DMS114 treated with DMSO at 0.1 percent for 48 hours (cell line): ENCODE measurements around the gene BPIFB1.

Experiments used
- DNase-seq: peaks from one replicate; lab custom pipeline; 2025; ENCODE audit not compliant: unreplicated experiment; lab: John Stamatoyannopoulos, UW

Gene BPIFB1

DNA sequence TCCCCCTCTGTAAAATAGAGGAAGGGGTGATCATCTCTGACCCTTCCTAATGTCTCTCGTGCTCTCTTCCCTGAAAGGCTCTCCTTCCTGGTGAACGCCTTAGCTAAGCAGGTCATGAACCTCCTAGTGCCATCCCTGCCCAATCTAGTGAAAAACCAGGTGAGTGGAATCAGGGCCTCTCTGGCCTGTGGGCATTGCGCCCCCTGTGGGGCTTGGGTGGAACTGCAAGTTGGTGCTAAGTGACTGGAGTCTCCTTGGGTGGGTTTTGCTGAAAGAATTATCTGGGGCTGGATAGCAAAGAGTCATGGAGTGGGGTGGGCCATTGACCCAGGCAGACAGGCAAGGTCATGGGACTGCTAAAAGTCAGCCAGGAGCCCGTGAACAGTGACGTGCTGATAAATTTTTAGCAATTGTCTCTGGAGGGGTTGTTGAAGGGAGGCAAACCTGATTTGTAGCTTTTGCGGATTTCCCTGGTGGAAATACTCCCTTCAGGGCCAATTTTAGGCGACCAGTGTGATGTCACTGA lies 8.9 kb downstream of the BPIFB1 start:
- DNase-seq = no peak

DNA sequence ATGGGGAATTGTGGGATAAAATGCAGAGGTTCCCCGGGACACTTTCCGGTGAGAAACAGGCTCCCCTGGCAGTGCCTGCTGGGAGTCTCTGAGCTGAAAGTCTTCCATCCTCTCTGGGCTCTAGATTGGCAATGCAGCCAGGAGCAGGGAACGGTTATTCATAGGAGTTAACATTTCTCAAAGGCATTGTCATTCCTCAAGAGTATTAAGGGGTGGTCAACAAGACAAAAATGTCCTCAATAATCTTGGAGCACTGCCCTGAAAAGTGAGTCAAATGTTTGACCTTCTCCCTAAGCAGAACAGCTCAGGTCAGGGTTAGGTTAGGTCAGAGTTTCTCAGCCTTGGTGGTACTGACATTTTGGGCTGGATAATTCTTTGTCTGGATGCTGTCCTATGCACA lies 13.2 kb downstream of the BPIFB1 start:
- no peak for DNase-seq

GRCh38 chr20:33298391-33298790 lies 15.4 kb downstream of the BPIFB1 start:
- no peak for DNase-seq

DNA sequence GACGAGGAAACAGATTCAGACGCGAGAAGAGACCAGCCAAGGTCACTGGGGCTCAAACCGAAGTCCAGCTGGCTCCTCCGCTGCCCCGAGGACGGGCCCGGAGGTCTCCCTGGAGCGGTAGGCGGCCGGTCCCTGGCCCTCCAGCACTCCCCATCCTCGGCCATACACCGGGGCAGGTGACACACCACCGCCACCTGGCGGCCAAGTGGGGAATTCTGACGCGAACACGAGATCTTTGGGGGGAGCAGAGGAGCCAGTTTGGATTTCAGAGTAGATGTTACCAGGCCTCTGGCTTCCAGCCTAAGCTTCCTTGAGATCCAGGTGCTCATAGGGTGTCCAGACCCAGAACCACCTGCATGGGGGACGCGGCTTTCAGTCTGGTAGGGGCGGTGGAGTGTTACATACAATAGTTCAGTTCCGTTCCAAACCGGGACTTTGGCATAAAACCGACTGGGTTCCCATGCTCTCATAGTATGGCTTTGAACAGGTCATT lies 16.1 kb downstream of the BPIFB1 start:
- peak; percentile 48 for DNase-seq

DNA sequence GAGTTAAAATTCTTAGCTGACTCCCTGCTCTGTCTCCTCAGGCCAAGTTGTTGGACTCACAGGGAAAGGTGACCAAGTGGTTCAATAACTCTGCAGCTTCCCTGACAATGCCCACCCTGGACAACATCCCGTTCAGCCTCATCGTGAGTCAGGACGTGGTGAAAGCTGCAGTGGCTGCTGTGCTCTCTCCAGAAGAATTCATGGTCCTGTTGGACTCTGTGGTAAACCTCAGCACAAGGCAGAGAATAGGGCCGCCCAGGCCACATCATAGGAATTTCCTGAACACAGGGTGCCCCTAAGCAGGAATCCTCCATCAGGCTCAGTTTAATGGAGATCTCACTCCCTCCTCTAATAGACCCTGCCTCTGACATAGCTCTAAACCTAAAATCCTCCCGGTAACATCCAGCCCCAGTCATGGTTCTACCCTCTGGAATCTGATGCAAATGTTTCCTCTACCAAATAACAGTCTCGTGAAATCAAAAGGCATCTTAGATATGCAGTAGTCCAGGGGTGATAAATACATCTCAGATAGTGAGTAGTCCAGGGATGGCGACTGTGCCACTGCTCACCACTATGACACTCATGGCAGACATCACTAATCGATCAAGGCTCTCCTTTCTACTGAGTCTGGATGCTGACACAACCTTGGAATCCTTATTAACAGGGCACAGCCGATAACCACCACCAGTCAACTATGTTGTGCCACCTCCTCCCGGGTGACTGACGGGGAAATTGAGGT lies 18.3 kb downstream of the BPIFB1 start:
- DNase-seq = no peak

DNA sequence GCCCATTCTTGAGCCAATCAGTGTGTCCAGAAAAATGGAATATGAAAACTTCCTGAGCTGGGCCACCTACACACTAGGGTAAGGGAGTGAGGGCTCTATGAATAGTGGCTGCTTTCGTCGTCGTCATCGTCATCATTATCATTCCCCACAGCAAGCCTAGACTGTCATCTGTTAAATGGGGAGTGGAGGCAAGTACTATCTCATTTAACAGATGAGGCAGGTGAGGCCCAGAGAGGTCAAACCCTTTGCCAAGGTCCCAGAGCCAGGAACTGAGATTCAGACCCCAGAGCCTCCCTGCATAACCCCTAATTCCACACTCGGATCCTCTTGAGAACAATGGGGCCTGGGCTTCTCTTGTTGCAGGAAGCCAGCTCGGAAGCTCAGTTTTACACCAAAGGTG lies 20.6 kb downstream of the BPIFB1 start:
- DNase-seq = no peak

- DNase-seq = no peak
These were observed 21.0 kb downstream of the BPIFB1 start for GRCh38 chr20:33304046-33304445.

DNA sequence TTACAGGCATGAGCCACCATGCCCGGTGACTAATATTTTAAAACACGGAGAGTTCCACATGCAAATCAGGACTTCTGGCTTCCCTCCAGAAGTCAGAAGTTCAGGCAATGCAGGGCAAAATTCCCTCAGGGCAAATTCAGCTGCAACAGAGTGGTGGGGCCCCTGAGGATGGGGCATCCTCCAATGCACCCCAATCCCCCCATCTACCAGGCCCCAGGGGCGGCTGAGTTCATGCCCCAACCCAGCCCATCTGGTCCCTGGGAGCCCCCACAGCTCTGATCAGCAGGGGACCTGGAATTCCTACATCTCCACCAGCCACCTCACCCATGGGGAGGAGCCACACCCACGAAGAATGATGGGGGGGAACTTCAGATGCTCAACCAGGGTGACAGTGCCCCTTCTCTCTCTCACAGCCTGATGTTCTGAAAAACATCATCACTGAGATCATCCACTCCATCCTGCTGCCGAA lies 22.6 kb downstream of the BPIFB1 start:
- DNase-seq = no peak

DNA sequence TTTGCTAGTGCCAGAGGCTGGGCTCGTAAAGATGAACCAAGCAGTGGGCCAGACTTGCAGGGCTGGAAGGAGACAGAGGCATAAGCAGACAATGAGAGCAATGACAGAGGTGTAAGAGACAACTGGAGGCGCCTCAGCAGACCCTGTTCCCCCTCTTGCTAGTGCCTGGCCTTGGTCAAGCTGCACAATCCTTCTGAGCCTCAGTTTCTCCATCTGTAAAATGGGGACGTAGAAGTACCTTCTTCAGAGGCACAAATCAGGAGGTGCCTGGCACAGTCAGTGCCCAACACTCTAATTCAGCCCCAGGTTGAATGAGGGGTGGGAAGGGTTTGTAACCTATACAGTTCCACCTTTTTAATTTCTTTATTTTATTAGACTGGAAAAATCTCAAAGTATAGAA lies 23.2 kb downstream of the BPIFB1 start:
- DNase-seq = no peak

DNA sequence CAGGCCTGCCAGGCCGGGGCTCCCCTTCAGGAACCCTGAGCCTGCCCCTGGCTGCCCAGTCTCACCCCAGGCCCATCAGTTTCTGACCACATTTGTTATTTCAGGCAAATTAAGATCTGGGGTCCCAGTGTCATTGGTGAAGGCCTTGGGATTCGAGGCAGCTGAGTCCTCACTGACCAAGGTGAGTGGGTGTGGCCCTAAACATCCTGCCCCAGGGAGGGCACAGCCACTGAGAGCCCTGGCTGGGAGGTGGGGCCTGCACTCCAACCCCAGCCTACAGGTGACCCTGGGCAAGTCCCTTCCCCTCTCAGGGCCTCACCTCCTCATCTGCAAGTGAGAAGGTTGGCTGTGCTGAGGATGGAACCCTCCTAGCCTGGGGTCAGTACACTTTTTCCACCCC lies 23.8 kb downstream of the BPIFB1 start:
- DNase-seq = no peak

- no peak for DNase-seq
These were observed 25.7 kb downstream of the BPIFB1 start for GRCh38 chr20:33308668-33309067.

GRCh38 chr20:33309631-33310030 lies 26.6 kb downstream of the BPIFB1 start:
- no peak for DNase-seq

DNA sequence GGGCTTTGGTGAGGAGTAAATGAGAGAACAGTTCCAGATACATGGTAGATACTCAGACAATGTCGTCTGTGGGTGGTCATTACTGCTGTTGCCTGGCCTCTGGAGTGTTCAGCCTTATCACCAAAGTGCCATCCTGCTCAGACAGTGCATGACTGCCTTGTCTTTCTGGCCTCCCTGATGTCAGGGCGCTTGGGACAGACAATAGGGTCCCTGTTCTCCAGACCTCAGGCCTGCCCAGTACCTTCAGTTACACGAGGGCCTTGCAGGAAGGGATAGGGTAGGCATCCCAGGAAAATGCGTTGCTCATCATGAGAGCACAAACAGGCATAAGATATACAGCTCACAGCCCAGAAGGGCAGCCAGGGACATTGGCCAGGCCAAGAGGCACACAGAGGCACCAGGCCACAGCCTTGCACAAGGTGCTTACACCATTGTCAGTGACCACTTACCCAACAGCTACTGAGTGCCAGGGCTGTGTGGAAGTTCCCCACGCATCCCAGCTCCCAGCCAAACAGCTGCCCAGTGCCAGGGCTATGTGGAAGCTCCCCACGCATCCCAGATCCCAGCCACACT lies 27.4 kb downstream of the BPIFB1 start:
- DNase-seq = no peak

- DNase-seq = no peak
These were observed 28.0 kb downstream of the BPIFB1 start for GRCh38 chr20:33311011-33311410.

DNA sequence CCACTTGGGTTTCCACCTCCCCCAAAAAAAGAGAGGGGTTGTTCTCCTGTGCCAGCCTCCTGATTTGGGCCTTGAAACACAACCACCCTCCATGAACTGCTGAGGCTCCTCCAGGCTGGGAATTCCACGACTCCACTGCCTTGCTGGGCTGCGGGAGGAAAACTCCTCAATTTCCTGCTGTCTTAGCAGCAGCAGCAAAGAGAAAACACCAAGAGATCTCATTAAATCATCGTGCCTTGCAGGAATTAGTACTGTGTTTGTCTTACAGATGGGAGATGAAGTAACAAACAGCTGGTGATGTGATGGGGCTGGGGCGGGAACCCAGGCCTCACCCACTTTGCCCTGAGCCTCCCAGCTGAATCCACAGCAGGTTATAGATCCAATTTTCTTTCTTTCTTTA lies 29.0 kb downstream of the BPIFB1 start:
- DNase-seq = no peak

GRCh38 chr20:33312583-33312982 lies 29.6 kb downstream of the BPIFB1 start:
- no peak for DNase-seq

DNA sequence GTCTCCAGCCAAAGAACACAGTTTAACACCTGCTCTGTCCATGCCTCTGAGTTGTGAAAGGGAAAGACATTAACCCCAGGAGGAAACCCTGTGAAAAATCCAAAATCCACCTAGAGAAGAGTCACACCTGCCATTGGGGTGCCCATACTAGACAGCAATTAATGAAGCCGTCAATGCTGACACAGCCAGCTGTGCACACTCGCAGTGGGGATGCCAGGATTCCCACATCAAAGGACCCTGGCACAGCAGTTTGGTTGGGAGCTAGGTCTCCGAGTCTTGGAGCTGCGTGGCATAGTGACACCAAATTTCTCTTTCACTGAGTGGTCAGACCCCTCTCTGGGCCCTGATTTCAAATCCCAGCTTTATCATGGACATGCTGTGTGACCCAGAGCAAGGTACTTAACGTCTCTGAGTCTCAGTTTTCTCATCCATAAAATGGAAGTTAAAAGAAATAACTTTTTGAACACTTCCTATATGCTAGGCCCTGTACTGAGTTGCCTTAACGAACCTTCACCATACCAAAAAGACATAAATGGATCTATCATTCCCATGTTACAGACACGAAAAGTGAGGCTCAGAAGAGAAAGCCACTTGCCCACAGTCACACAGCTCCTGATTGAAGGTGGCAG lies 30.8 kb downstream of the BPIFB1 start:
- no peak for DNase-seq

- no peak for DNase-seq
These were observed 33.3 kb downstream of the BPIFB1 start for GRCh38 chr20:33316343-33316742.

- no peak for DNase-seq
These were observed 33.9 kb downstream of the BPIFB1 start for GRCh38 chr20:33316958-33317357.

- no peak for DNase-seq
These were observed 34.5 kb downstream of the BPIFB1 start for GRCh38 chr20:33317424-33318095.

DNA sequence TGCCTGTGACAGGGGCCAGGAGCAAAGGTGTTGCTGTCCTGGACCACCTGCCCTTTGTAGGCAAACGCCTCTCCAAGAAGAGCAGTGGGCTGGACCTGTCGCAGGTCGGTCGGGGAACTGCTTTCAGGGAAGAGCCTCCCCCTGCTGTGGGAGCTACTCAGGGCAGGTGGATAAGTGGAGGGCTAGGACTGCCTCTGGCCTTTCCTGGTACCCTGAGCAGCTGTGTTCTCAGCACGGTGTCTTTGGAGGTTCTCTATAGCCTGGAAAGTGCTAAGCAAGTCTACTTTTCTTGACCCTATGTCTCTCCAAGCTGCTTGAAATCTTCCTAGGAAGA lies 35.0 kb downstream of the BPIFB1 start:
- DNase-seq = no peak

DNA sequence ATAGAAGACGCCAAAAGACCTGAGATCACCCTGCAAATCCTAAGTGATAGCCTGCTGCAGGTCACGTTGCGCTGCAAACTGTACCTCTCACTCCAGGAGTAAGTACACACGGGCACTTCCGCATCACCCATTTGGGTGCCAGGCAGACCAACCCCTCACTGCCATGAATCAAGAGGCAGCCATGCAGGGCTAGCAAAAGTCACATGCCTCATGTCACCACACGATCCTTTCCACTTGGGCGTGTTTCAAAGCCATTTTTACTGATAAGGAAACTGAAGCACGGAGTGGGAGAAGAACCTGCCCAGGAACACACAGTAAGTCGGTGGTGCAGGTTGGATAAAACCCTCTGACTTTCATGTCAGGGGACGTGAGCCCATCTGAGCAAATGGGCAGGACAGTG lies 37.0 kb downstream of the BPIFB1 start:
- DNase-seq = no peak
